ENCODE data around the gene GLI3. TPM values are rescaled to one million over a fixed set of nuclear protein-coding genes. Genes with fewer than 3 reads are reported as not detected.

The GLI3 gene
- total RNA-seq, 2 experiments from 2014 or later: not detected

DNA sequence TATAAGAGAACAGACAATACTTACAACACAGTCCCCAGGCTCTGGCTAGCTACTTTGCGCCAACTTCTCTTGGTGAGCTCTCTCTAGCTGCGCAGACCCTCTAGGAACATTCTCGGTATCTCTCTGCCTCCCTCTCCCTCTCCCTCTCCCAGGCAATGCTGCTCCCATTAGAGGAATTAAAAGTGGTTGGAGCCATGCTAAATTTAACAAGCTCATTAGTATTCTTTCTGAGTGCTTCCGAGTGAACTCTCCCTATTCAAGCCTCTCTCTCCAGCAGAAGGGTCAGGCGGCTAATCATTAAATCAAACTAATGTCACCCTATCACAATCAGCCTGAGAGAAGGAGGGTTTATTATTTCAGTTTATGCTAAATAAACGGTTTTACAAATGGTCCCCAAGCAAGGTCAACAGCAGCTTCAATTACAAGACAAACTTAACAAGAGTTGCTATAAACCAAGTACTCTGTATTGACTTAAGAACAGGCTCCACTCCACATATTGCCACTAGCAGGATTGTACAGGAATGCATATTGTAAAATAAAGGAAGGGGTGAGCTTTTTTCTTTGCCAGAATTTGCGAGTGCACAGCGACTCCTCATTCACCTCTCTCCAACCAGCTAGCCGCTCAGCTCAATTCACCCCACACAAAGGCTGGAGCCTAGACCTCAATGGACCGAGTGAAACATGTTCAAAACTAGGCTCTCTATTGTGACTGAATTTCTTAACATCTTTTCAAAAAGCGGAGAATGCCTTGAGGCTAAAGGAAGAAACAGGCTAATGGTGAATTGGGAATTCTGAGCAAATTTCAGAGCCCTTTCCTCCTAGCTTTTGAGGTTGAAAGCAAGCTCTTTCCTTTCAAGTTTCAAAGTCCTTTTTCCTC, 84.4 kb downstream of the GLI3 start:
- H3K27me3 Mint-ChIP-seq: no peaks in the 10 kb centered on the region
- intact Hi-C loops (cut with micrococcal nuclease): no loop called here
- H3K4me3 Mint-ChIP-seq: no peak overlapping the region
- H3K9me3 Mint-ChIP-seq: no peaks in the 10 kb centered on the region
- H3K36me3 Mint-ChIP-seq (ENCODE audit: low read depth): no peaks in the 10 kb centered on the region
- ChIA-PET POLR2A (no interaction called here), CTCF (interaction anchor here (1.5 kb wide), 1 partner anchor 78 kb away, joined by 3 read pairs; no protein-coding TSS in a partner anchor)
- no peak for ATAC-seq
- H3K27ac Mint-ChIP-seq: no peak overlapping the region
- H3K4me1 Mint-ChIP-seq (ENCODE audit: low read depth): no peaks in the 10 kb centered on the region
- no peak for TF ChIP-seq CTCF (IDR thresholded peaks at IDR 0.05)
- DNase-seq: no peak

- no peaks in the 10 kb centered on the region for H3K27me3 Mint-ChIP-seq
- DNase-seq (no peak), ATAC-seq (no peak)
- no peaks in the 10 kb centered on the region for H3K9me3 Mint-ChIP-seq
- no peak overlapping the region for H3K27ac Mint-ChIP-seq
- TF ChIP-seq CTCF (IDR thresholded peaks at IDR 0.05): no peak
- intact Hi-C loops (cut with micrococcal nuclease): no loop called here
- ChIA-PET POLR2A (no interaction called here), CTCF (interaction anchor here (0.7 kb wide), 1 partner anchor 21 kb away, joined by 3 read pairs; no protein-coding TSS in a partner anchor)
- no peak overlapping the region for H3K4me3 Mint-ChIP-seq
- H3K4me1 Mint-ChIP-seq (ENCODE audit: low read depth): no peaks in the 10 kb centered on the region
- H3K36me3 Mint-ChIP-seq (ENCODE audit: low read depth): no peaks in the 10 kb centered on the region
Observed at GRCh38 chr7:42151309-42151708, 85.7 kb downstream of the GLI3 start.

GRCh38 chr7:42145539-42145938, 91.5 kb downstream of the GLI3 start:
- ChIA-PET CTCF (no interaction called here), POLR2A (no interaction called here)
- no peaks in the 10 kb centered on the region for H3K9me3 Mint-ChIP-seq
- H3K4me3 Mint-ChIP-seq: no peak overlapping the region
- H3K27me3 Mint-ChIP-seq: peaks cover 2% of the 10 kb centered on the region
- TF ChIP-seq CTCF (IDR thresholded peaks at IDR 0.05): no peak
- no peak for DNase-seq
- H3K36me3 Mint-ChIP-seq (ENCODE audit: low read depth): no peaks in the 10 kb centered on the region
- no peak overlapping the region for H3K27ac Mint-ChIP-seq
- H3K4me1 Mint-ChIP-seq (ENCODE audit: low read depth): no peaks in the 10 kb centered on the region
- intact Hi-C loops (cut with micrococcal nuclease): no loop called here
- ATAC-seq: no peak

DNA sequence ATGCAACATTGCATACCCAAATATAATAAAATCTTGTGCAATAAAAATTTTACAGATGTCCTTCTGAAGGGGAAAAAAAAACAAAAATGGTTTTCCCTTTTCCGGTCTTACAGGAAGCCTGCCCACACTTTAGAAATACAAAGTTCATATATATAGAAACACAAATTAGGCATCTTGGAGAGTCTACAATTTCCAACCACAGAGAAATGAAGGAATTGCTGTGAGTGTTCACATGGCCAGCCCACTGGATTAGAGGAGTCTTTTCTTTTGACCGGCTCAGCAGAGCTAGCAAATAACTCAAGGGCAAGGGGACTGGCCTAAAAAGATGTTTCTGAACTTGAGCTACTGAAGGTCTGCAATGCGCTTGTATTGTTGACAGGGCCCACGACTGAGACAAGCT, 92.4 kb downstream of the GLI3 start:
- Mint-ChIP-seq H3K4me1 (ENCODE audit: low read depth) (no peaks in the 10 kb centered on the region), H3K27me3 (peaks cover 5% of the 10 kb centered on the region), H3K9me3 (no peaks in the 10 kb centered on the region), H3K27ac (no peak overlapping the region), H3K36me3 (ENCODE audit: low read depth) (no peaks in the 10 kb centered on the region), H3K4me3 (no peak overlapping the region)
- intact Hi-C loops (cut with micrococcal nuclease): no loop called here
- DNase-seq (no peak), ATAC-seq (no peak)
- no peak for TF ChIP-seq CTCF (IDR thresholded peaks at IDR 0.05)
- ChIA-PET POLR2A (no interaction called here), CTCF (no interaction called here)

DNA sequence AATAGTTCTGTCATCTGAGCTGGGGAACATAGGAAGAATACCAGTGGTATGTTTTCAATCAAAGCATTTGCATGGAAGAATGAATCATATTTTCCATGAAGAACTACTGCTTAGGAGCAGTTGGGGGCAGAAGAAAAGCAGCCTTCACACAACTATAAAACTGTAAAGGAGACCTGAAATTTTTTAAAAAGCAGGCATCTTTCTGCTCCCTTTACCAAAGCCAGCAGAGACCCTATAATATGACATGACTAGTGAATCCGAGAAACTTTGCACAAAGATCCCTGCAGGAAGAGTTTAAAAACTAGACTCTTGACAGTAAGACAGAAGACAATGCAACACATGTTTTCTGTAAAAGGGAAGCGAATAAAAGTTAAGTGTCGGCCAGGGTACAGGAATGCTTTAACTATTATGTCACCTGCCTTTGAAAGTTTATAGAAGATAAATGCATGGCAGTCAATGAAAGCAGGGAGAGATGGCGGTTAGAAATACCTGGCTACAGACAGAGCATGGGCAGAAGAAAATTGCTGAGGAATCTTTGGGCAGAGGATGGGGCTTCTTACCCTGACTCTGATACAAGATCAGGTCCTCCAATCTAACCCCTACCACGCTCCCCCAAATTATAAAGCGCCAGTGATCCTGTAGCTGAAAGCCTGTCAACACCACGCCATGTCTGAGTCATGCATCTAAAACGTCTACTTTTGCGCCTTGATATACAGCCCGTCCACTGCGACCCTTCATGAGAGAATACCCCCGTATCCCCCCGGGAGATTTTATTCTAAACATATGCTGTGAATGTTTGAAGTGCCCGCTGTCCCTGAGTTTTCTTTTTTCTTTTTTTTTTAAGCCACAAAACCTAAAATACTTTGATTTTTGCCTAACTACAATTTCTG, 93.1 kb downstream of the GLI3 start:
- CTCF ChIA-PET: no interaction called here
- Mint-ChIP-seq H3K36me3 (ENCODE audit: low read depth) (no peaks in the 10 kb centered on the region), H3K4me3 (no peak overlapping the region), H3K4me1 (ENCODE audit: low read depth) (no peaks in the 10 kb centered on the region), H3K9me3 (no peaks in the 10 kb centered on the region), H3K27me3 (peaks cover 5% of the 10 kb centered on the region), H3K27ac (no peak overlapping the region)
- no peak for DNase-seq
- POLR2A ChIA-PET: no interaction called here
- ATAC-seq: no peak
- intact Hi-C loops (cut with micrococcal nuclease): no loop called here
- TF ChIP-seq CTCF (IDR thresholded peaks at IDR 0.05): no peak

Data from activated CD8-positive, alpha-beta T cell treated with anti-CD3 and anti-CD28 coated beads for 36 hours (primary cell).